Dedifferentiated amniotic fluid mesenchymal stem cell (primary cell): ENCODE results near the gene TBC1D22A.

ENCODE experiments used
- DNase-seq: peaks from one replicate; pipeline ENCODE4 v3.0.0-alpha.2; 2016; ENCODE audit errors: extremely low spot score

The TBC1D22A gene

GRCh38 chr22:46908641-46909107 is 146.2 kb downstream of the TBC1D22A start:
- no peak for DNase-seq

- no peak for DNase-seq
These were observed 147.0 kb downstream of the TBC1D22A start for GRCh38 chr22:46909237-46910030.

- no peak for DNase-seq
These were observed 148.2 kb downstream of the TBC1D22A start for GRCh38 chr22:46910624-46911023.

GRCh38 chr22:46911346-46911745 is 148.9 kb downstream of the TBC1D22A start:
- no peak for DNase-seq

GRCh38 chr22:46913351-46913750 is 150.9 kb downstream of the TBC1D22A start:
- DNase-seq: no peak

GRCh38 chr22:46914481-46914880 is 152.0 kb downstream of the TBC1D22A start:
- DNase-seq: no peak

GRCh38 chr22:46914916-46915894 is 152.8 kb downstream of the TBC1D22A start:
- no peak for DNase-seq

- no peak for DNase-seq
These were observed 153.7 kb downstream of the TBC1D22A start for GRCh38 chr22:46915950-46916730.

- DNase-seq: no peak
These were observed 154.7 kb downstream of the TBC1D22A start for GRCh38 chr22:46916886-46917770.

GRCh38 chr22:46917771-46918101 is 155.3 kb downstream of the TBC1D22A start:
- no peak for DNase-seq

GRCh38 chr22:46918197-46918596 is 155.7 kb downstream of the TBC1D22A start:
- DNase-seq: no peak

- DNase-seq: no peak
These were observed 159.6 kb downstream of the TBC1D22A start for GRCh38 chr22:46922037-46922436.

- DNase-seq: no peak
These were observed 160.9 kb downstream of the TBC1D22A start for GRCh38 chr22:46923394-46923793.

- DNase-seq: no peak
These were observed 163.4 kb downstream of the TBC1D22A start for GRCh38 chr22:46925818-46926217.

GRCh38 chr22:46929046-46929709 is 166.7 kb downstream of the TBC1D22A start:
- DNase-seq: no peak

GRCh38 chr22:46929710-46930204 is 167.3 kb downstream of the TBC1D22A start:
- no peak for DNase-seq

GRCh38 chr22:46931414-46931813 is 169.0 kb downstream of the TBC1D22A start:
- no peak for DNase-seq

GRCh38 chr22:46931881-46932280 is 169.4 kb downstream of the TBC1D22A start:
- DNase-seq: no peak

- no peak for DNase-seq
These were observed 170.8 kb downstream of the TBC1D22A start for GRCh38 chr22:46933040-46933930.
